GM23338 (cell line): ENCODE measurements around the gene RAD23A. TPM values are rescaled to one million over a fixed set of nuclear protein-coding genes. Genes with fewer than 3 reads are reported as not detected.

ENCODE experiments used
- ATAC-seq: fragments of 200-7000 bp; cut with Tn5 transposase; 3 replicates; pipeline ENCODE4 v1.9.1; 2020
- DNase-seq: peaks from one replicate; pipeline ENCODE4 v3.0.0-alpha.2; 2015; ENCODE audit warnings: low spot score
- H2AFZ ChIP-seq: fragments of 200-600 bp; sonication (generic); 2 replicates; pipeline ENCODE4 v1.8.0; 2016; ENCODE audit warnings: antibody characterized with exemption, mild to moderate bottlenecking, moderate library complexity
- H3F3A ChIP-seq: fragments of 200-600 bp; sonication (generic); replicated peaks from 2 replicates; pipeline ENCODE4 v1.8.0; 2017; ENCODE audit warnings: antibody characterized with exemption, mixed run types, low read depth
- H3K27ac ChIP-seq: fragments of 200-600 bp; sonication (generic); 2 replicates; pipeline ENCODE4 v1.6.1; 2016; ENCODE audit warnings: low read depth
- H3K27me3 ChIP-seq: fragments of 200-600 bp; sonication (generic); 2 replicates; pipeline ENCODE4 v1.8.0; 2016; ENCODE audit warnings: mild to moderate bottlenecking, mixed run types, moderate library complexity; ENCODE audit not compliant: insufficient read depth
- H3K36me3 ChIP-seq: fragments of 200-600 bp; sonication (generic); 2 replicates; pipeline ENCODE4 v1.8.0; 2016; ENCODE audit warnings: mild to moderate bottlenecking; ENCODE audit not compliant: insufficient read depth
- H3K4me1 ChIP-seq: fragments of 200-600 bp; sonication (generic); 2 replicates; pipeline ENCODE4 v1.8.0; 2016; ENCODE audit warnings: mild to moderate bottlenecking, moderate library complexity; ENCODE audit not compliant: insufficient read depth
- H3K4me2 ChIP-seq: fragments of 200-600 bp; sonication (generic); 2 replicates; pipeline ENCODE4 v1.7.1; 2017; ENCODE audit warnings: mixed run types
- H3K4me3 ChIP-seq: fragments of 200-600 bp; sonication (generic); 2 replicates; pipeline ENCODE4 v1.6.1; 2016; ENCODE audit warnings: mixed run types
- H3K79me2 ChIP-seq: fragments of 200-600 bp; sonication (generic); replicated peaks from 2 replicates; pipeline ENCODE4 v1.8.0; 2017; ENCODE audit warnings: mild to moderate bottlenecking; ENCODE audit not compliant: insufficient read depth
- H3K9me2 ChIP-seq: fragments of 200-600 bp; sonication (generic); 2 replicates; pipeline ENCODE4 v1.8.0; 2017; ENCODE audit not compliant: insufficient read depth
- H4K20me1 ChIP-seq: fragments of 200-600 bp; sonication (generic); replicated peaks from 2 replicates; pipeline ENCODE4 v1.8.0; 2017; ENCODE audit warnings: mild to moderate bottlenecking; ENCODE audit not compliant: insufficient read depth
- H3K27ac Mint-ChIP-seq: 2 replicates; pipeline ENCODE4 v1.8.0; 2020; ENCODE audit warnings: inconsistent platforms, mild to moderate bottlenecking, moderate library complexity, mixed read lengths
- H3K27me3 Mint-ChIP-seq: 3 replicates; pipeline ENCODE4 v1.8.0; 2022; ENCODE audit warnings: low read depth, mild to moderate bottlenecking, moderate library complexity, mixed read lengths, inconsistent platforms; ENCODE audit not compliant: insufficient read depth, poor library complexity
- H3K36me3 Mint-ChIP-seq: 3 replicates; pipeline ENCODE4 v1.8.0; 2021; ENCODE audit warnings: low read depth, mild to moderate bottlenecking, inconsistent platforms, moderate library complexity, mixed read lengths
- H3K4me1 Mint-ChIP-seq: 3 replicates; pipeline ENCODE4 v1.8.0; 2020; ENCODE audit warnings: mild to moderate bottlenecking, inconsistent platforms, mixed read lengths
- H3K4me3 Mint-ChIP-seq: 3 replicates; pipeline ENCODE4 v1.8.0; 2021; ENCODE audit warnings: moderate library complexity, mild to moderate bottlenecking, inconsistent platforms, mixed read lengths
- H3K9me3 Mint-ChIP-seq: 3 replicates; pipeline ENCODE4 v1.8.0; 2020; ENCODE audit warnings: moderate library complexity, mild to moderate bottlenecking, inconsistent platforms, mixed read lengths
- ETS1 ChIP-seq: IDR thresholded peaks from 2 replicates; pipeline ENCODE4 v1.6.1; 2016; ENCODE audit warnings: antibody characterized with exemption
- EZH2 ChIP-seq: fragments of 200-600 bp; sonication (generic); IDR thresholded peaks from one replicate; pipeline ENCODE4 v1.8.0; 2017; ENCODE audit warnings: antibody characterized with exemption, mild to moderate bottlenecking, low read depth; ENCODE audit not compliant: unreplicated experiment
- EZH2phosphoT487 ChIP-seq: fragments of 200-600 bp; sonication (generic); IDR thresholded peaks from one replicate; pipeline ENCODE4 v1.8.1; 2018; ENCODE audit warnings: antibody characterized with exemption; ENCODE audit not compliant: unreplicated experiment
- JUNB ChIP-seq: IDR thresholded peaks from one replicate; pipeline ENCODE4 v1.6.1; 2016; ENCODE audit warnings: antibody characterized with exemption; ENCODE audit not compliant: unreplicated experiment
- REST ChIP-seq: IDR thresholded peaks from one replicate; pipeline ENCODE4 v1.6.1; 2018; ENCODE audit warnings: antibody characterized with exemption; ENCODE audit not compliant: unreplicated experiment
- STAT1 ChIP-seq: IDR thresholded peaks from one replicate; pipeline ENCODE4 v1.6.1; 2016; ENCODE audit warnings: antibody characterized with exemption; ENCODE audit not compliant: unreplicated experiment
- ZNF114 ChIP-seq: fragments of 250-450 bp; sonication (Bioruptor Pico); IDR thresholded peaks from 2 replicates; pipeline ENCODE4 v1.5.0; 2020; ENCODE audit warnings: mild to moderate bottlenecking, moderate library complexity
- ZNF331 ChIP-seq: fragments of 250-450 bp; sonication (Bioruptor Pico); IDR thresholded peaks from 2 replicates; pipeline ENCODE4 v1.5.0; 2020; ENCODE audit warnings: low read depth, mild to moderate bottlenecking, moderate library complexity
- polyA plus RNA-seq: library from polyadenylated mRNA; unstranded; fragments of >200 nt; fragmentation: Nextera tagmentation; extraction: Ambion mirVana; gene quantifications from 2 replicates; pipeline ENCODE4 v1.2.1, GENCODE V29; 2016
- total RNA-seq: library from RNA; depleted of rRNA; stranded (reverse); fragments of >200 nt; shearing (Covaris generic); gene quantifications from 2 replicates; pipeline ENCODE4 v1.2.3, GENCODE V29; 2014
- TF ChIP-seq, protein P1 (sequence below), 2 experiments: fragments of 200-600 bp in 1 of 2; sonication (generic) in 1 of 2; conservative IDR thresholded peaks; 2 replicates each; pipeline versions ENCODE4 v1.5.1 to v1.6.1; 2016 to 2017; ENCODE audit warnings: antibody characterized with exemption in 2 of 2, low read depth in 2 of 2, mild to moderate bottlenecking in 2 of 2, moderate library complexity in 1 of 2

Gene RAD23A
- total and polyA plus RNA-seq, 2 experiments from 2014 or later: 69.7 to 127 TPM

DNA sequence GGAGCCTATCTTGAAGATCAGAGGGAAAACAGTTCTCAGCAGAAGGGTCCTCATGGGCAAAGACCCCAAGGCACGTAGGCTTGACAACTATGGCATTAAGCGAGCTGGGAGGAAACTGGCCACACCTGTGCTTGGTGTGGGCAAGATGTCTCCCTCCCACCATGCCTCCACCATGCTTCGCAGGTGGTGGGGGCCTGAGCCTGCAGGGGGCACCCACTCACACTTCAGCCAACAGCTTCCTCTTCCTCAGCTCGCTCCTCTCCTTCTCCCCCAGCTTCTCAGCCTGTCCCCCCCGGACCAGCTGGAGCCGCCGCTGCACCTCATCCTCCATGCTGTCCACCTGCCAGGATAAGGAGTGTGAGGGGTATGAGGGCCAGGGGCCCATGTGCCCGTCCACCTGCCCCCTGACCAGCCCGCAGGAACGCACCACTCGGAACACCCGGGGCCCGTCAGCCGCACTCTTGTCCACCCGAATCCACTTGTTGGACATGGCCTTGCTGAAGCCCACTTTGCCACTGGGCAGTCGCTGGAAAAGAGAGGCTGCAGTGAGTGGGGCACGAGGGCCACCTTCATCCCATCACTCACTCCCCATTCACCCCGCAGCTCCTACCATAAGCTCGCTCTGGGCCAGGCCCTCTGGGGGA, 15.5 kb upstream of the RAD23A start:
- Histone ChIP-seq H2AFZ (no peak overlapping the region), H3K9me2 (no peaks in the 10 kb centered on the region)
- peaks cover 59% of the 10 kb centered on the region for H3K36me3 Mint-ChIP-seq

GRCh38 chr19:12932392-12933286, 13.0 kb upstream of the RAD23A start:
- Histone ChIP-seq H3K9me2 (no peaks in the 10 kb centered on the region), H2AFZ (peak overlapping the region; percentile 81), H3K27ac (no peak overlapping the region), H3K4me1 (peaks cover 16% of the 10 kb centered on the region; the same call in 1 of the 2 replicates), H3K79me2 (peaks cover 27% of the 10 kb centered on the region), H4K20me1 (no peaks in the 10 kb centered on the region; the same call in 1 of the 2 replicates), H3K36me3 (peaks cover 15% of the 10 kb centered on the region), H3K4me3 (peak overlapping the region; percentile 99), H3K27me3 (no peaks in the 10 kb centered on the region), H3K4me2 (peak overlapping the region; percentile 97), H3F3A (peaks cover 10% of the 10 kb centered on the region)
- ATAC-seq: no peak
- H3K27me3 Mint-ChIP-seq: peaks cover 6% of the 10 kb centered on the region
- peaks cover 27% of the 10 kb centered on the region for H3K4me1 Mint-ChIP-seq
- no peak for DNase-seq
- peak overlapping the region; percentile 96 for H3K4me3 Mint-ChIP-seq
- H3K9me3 Mint-ChIP-seq: no peaks in the 10 kb centered on the region
- peak overlapping the region; percentile 54 for H3K27ac Mint-ChIP-seq
- peaks cover 36% of the 10 kb centered on the region for H3K36me3 Mint-ChIP-seq
- no peak for TF ChIP-seq REST
- no peak for TF ChIP-seq ZNF114 (CRISPR knock-in tag)
- TF ChIP-seq JUNB: no peak
- no peak for TF ChIP-seq EZH2
- no peak for TF ChIP-seq EZH2phosphoT487
- no peak for TF ChIP-seq ZNF331 (CRISPR knock-in tag)
- TF ChIP-seq STAT1: no peak
- TF ChIP-seq ETS1: no peak

More for the DNA sequence above, 15.5 kb upstream of the RAD23A start:
- peaks cover 17% of the 10 kb centered on the region for H3K4me1 Mint-ChIP-seq
- no peak for ATAC-seq
- peaks cover 34% of the 10 kb centered on the region for H3K36me3 ChIP-seq
- H3K9me3 Mint-ChIP-seq: no peaks in the 10 kb centered on the region
- no peaks in the 10 kb centered on the region for H3F3A ChIP-seq
- no peak overlapping the region for H3K27ac ChIP-seq
- no peak overlapping the region for H3K27ac Mint-ChIP-seq
- H3K27me3 Mint-ChIP-seq: peaks cover 6% of the 10 kb centered on the region
- no peak overlapping the region for H3K4me3 Mint-ChIP-seq
- H3K27me3 ChIP-seq: no peaks in the 10 kb centered on the region
- TF ChIP-seq, protein P1, sequence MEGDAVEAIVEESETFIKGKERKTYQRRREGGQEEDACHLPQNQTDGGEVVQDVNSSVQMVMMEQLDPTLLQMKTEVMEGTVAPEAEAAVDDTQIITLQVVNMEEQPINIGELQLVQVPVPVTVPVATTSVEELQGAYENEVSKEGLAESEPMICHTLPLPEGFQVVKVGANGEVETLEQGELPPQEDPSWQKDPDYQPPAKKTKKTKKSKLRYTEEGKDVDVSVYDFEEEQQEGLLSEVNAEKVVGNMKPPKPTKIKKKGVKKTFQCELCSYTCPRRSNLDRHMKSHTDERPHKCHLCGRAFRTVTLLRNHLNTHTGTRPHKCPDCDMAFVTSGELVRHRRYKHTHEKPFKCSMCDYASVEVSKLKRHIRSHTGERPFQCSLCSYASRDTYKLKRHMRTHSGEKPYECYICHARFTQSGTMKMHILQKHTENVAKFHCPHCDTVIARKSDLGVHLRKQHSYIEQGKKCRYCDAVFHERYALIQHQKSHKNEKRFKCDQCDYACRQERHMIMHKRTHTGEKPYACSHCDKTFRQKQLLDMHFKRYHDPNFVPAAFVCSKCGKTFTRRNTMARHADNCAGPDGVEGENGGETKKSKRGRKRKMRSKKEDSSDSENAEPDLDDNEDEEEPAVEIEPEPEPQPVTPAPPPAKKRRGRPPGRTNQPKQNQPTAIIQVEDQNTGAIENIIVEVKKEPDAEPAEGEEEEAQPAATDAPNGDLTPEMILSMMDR (conservative IDR thresholded peaks at IDR 0.05; ENCODE audit: low read depth in 2 of 2): no peak
- H3K4me1 ChIP-seq: peaks cover 7% of the 10 kb centered on the region; the same call in 1 of the 2 replicates
- DNase-seq: no peak
- H4K20me1 ChIP-seq: no peaks in the 10 kb centered on the region; the same call in 1 of the 2 replicates
- peaks cover 27% of the 10 kb centered on the region for H3K79me2 ChIP-seq
- H3K4me2 ChIP-seq: no peak overlapping the region
- no peak overlapping the region for H3K4me3 ChIP-seq
